ENCODE data around the gene DBP.
"Not testable (repeated sequence)": the region's sequence is repeated elsewhere in the genome, so short reads cannot be mapped to it uniquely, and the experiment has no call there.

Gene DBP

DNA sequence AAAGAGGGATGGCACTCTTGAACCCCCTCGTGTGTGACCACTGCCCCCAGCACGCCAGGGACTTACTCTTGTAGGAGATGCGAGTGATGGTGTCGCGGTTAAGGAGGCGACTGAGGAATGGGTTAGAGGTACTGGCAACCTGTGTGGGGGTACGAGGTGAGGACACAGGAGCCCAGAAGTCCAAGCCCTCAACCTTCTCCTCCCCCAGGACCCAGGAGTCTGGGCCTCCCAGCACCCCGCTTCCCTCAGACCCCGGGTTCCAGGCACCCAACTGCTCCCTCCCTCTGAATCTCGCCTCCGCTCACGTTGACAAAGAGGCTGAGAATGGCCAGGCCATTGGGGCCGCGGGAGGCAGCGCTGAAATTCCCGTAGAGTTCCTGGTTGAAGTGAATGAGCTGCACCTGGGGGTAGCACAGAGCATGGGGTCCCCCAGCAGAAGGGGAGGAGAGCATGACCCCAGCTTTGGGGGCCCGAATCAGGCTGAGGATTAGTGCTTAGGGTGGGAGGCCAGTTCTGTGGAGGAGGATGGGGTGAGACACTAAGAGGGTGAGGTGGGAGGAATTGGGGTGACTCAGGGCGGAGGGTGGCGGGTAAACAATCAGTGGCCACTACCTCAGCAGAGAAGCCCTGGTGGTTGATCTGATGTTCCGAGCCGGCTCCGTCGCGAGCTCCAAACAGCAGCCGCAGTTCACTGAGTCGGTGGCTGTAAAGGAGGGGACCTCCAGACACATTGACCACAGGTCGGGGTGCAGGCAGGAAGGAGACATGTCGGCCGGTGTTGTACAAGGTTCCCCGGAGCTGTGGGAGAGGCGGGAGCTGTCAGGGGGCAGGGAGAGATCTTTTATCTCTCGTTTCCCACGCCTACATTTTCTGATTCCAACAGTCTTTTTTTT lies 2.5 kb upstream of the DBP start:
- no peak for DNase-seq (ENCODE audit: low read depth)

GRCh38 chr19:48638831-48639381 lies 1.7 kb upstream of the DBP start:
- no peak for DNase-seq (ENCODE audit: low read depth)

- DNase-seq (ENCODE audit: low read depth) = peak; percentile 91
Measured at GRCh38 chr19:48637948-48638830, 1.0 kb upstream of the DBP start.

DNA sequence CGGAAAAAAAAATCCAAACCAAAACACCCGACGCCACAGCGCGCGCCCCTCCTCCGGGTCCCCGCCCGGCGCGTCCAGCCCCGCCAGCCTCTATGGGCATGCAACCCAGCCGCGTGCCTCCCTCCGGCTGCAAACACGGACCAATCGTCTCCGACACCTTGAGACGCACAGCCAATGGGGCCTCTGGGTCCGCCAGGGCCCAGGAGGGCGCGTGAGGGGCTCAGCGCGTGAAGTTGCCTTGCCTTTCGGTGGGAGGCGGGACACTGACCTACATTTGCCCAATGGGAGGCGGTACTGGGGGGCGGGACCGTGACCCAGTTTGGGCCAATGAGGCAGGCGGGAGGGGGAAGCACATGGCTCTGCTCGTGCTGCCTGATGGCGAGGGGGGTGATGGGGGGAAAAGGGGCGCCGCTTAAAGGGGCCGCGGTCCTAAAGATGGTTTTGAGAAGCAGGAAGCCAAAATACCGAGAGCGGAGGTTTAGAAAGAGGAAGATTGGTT lies 319 bp upstream of the DBP start:
- DNase-seq (ENCODE audit: low read depth) = peak; percentile 96

DNA sequence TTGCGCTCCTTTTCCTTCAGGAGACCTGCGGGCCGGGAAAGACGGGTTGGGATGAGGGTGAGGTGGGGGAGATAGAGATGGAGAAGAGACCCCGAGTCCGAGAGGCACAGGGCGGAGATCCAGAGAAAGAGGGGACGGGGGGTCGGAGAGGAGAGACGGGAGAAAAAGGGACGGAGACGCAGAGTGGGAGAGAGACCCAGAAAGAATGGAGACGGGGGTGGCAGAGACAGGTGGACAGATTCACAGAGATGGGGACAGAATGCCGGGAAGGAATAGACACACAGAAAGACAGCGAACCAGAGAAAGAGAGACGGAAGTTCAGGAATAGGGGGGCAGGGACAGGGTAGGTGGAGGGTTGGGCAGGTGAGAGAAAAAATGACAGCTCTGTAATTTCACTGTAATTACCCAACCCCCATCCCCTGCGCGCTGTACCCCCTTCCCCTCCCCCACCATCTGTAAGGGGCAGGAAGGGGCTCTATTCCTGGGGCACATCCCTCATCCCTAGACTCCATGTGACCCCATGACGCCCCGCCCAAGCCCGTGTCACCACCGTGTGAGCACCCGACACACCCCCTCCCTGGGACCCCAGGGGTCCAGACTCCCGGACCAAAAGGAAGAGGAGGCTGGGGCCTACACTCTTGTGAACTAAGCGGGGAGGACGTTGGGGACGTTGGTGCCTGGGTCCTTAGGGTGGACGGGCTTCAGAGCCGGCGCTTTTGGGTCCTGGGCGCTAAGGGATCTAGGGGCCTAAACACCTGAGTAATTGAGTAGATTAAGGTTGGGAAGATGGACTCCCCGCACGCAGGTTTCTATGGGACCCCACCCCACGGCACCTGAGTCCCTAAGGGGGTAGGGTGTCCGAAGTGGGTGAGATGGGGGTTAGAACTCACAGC lies 967 bp downstream of the DBP start:
- no peak for DNase-seq (ENCODE audit: low read depth)

DNA sequence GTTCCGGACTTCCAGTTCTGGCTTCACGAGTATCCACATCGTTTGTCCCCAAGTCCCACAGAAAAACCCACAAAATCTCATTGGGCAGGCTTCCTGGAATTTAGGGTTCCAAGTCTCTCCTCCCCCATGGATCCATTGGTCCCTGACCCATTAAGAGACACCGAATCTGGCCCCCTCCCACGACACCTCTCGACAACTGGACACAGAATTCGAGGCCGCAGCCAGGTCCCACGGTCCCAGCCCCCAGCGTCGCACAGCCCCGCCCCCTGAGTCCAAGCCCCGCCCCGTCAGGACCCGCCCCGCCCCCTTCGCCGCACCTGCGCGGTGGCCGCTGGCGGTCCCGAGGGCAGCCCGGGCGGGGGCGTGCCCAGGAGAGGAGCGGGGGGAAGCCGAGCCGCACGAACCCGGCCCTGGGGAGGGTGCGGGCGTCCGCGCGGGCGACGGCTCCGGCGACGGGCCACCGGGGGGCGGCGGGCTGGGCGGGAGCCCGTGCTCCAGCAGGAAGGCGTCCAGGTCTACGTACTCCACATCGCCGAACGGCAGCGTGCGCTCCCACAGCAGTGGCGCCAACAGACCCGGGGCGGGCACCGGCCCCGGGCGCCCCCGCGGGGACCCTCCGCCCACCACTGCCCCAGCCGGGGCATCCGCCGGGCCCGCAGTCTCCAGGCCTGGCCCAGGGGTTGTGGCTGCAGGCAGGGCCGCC lies 1.8 kb downstream of the DBP start:
- peak; percentile 50 for DNase-seq (ENCODE audit: low read depth)

- DNase-seq (ENCODE audit: low read depth) = peak; percentile 95
Measured at GRCh38 chr19:48634424-48635262, 2.5 kb downstream of the DBP start.

DNA sequence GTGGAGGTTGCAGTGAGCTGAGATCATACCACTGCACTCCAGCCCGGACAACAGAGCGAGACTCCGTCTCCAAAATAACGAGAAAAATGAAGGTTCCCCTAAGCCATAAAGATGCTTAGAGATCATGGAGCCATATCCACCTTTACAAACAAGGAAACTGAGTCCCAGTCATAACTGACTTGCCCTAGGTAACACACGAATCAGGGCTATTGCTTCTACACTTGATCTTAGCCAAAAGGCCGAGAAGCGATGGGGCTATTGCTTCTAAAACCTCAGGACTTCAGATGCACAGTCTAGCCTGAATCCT lies 3.2 kb downstream of the DBP start:
- DNase-seq (ENCODE audit: low read depth) = no peak

DNA sequence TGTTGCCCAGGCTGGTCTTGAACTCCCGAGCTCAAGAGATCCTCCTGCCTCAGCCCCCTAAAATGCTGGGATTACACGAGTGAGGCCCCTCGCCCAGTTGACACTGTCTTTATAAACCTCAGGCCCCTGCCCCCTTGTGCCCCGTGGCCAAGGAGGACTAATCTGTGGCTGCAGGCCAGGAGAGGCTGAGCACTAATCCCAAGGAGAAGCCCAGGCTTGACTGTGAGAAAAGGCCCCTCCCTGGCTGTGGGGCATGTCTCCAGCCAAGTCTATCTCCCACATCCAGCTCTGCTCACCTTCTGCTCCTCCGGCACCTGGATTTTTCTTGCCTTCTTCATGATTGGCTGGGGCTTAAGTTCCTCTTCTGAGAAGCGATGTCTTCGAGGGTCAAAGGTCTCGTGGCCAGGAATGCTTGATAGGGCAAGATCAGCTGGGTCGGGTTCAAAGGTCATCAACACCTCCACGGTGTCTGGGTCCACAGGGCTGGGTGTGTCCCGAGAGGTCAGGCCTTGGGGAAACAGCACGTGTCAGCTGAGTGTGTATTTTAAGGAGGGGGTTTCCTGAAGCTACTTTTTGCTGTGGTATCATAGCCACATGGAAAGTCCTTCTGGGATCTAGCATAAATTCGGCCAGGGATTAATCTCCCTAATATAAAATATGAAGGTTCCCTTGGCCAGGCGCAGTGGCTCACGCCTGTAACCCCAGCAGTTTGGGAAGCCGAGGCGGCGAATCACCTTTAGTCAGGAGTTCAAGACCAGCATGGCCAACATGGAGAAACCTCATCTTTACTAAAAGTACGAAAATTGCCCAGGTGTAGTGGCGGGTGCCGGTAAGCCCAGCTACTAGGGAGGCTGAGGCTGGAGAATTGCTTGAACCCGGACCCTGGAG lies 3.8 kb downstream of the DBP start:
- no peak for DNase-seq (ENCODE audit: low read depth)

DNA sequence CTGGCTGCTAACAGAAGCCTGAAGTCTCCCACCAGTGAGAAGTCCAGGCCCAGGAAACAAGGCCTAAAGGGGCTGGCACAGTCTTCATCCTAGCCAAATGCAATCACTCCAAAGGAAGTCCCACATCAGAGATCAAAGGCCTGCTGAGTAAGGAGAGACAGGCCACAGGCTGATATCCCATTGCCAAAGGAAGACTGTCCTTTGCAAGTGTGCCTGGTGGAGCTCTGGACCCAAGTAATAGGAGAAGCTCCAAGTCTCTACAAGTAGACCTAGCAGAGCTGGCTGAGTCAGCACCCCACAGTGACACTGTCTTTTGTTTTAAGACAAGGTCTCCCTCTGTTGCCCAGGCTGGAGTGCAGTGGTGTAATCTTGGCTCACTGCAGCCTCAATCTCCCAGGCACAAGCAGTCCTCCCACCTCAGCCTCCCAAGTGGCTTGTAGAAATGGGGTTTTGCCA lies 4.5 kb downstream of the DBP start:
- DNase-seq (ENCODE audit: low read depth) = peak; percentile 50

DNA sequence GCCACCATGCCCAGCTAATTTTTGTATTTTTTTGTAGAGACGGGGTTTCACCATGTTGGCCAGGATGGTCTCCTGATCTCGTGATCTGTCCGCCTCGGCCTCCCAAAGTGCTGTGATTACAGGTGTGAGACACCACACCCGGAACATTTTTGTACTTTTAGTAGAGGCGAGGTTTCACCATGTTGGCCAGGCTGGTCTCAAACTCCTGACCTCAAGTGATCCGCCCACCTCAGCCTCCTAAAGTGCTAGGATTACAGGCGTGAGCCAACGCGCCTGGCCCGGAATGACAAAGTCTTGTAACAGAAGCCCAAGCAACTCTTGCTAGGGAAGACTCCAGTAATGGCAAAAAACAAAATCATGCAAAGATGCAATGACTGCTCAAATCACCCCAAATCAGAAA lies 4.9 kb downstream of the DBP start:
- not testable (repeated sequence) for DNase-seq (ENCODE audit: low read depth)

- no peak for DNase-seq (ENCODE audit: low read depth)
Measured at GRCh38 chr19:48631225-48631624, 6.0 kb downstream of the DBP start.

DNA sequence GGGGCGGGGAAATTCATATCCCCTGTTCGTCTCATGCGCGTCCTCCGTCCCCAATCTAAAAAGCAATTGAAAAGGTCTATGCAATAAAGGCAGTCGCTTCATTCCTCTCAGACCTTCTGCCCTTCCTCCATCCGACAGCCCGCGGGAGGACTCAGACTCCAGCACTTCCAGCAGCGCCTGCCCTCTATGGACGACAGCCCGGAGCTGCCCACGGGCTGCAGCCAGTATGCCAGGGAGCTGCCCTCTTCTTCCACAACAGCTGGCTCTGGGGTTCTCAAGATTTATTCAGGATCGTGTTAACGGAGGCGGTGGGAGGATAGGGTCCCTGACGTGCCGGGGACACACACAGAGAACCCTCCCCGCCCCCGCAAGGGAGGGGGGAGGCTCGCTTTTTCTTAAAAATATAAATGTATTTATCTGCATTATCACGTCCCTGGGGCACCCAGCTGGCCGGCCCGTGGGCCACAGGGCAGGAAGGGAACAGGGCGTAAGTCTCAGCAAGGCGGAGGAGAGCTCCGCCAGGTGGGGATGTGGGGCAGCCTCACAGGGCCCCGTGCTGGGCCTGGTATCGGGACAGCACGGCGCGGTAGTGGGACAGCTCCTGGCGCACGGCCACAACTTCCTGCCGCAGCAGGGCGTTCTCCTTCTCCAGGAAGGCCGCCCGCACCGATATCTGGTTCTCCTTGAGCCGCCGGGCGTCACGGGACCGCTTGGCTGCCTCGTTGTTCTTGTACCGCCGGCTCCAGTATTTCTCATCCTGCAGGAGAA lies 6.7 kb downstream of the DBP start:
- no peak for DNase-seq (ENCODE audit: low read depth)

DNA sequence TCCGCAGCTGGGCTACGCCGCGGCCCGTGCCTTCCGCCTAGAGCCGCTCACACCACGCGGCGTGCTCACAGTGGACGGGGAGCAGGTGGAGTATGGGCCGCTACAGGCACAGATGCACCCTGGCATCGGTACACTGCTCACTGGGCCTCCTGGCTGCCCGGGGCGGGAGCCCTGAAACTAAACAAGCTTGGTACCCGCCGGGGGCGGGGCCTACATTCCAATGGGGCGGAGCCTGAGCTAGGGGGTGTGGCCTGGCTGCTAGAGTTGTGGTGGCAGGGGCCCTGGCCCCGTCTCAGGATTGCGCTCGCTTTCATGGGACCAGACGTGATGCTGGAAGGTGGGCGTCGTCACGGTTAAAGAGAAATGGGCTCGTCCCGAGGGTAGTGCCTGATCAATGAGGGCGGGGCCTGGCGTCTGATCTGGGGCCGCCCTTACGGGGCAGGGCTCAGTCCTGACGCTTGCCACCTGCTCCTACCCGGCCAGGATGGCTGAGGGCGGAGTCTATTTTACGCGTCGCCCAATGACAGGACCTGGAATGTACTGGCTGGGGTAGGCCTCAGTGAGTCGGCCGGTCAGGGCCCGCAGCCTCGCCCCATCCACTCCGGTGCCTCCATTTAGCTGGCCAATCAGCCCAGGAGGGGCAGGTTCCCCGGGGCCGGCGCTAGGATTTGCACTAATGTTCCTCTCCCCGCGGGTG lies 7.4 kb downstream of the DBP start:
- no peak for DNase-seq (ENCODE audit: low read depth)

DNA sequence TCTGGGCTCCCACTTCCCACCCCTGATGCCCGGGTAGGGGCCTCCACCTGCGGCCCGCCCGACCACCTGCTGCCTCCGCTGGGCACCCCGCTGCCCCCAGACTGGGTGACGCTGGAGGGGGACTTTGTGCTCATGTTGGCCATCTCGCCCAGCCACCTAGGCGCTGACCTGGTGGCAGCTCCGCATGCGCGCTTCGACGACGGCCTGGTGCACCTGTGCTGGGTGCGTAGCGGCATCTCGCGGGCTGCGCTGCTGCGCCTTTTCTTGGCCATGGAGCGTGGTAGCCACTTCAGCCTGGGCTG lies 7.9 kb downstream of the DBP start:
- DNase-seq (ENCODE audit: low read depth) = no peak

GRCh38 chr19:48628486-48629296 lies 8.5 kb downstream of the DBP start:
- no peak for DNase-seq (ENCODE audit: low read depth)

GRCh38 chr19:48627865-48628314 lies 9.3 kb downstream of the DBP start:
- no peak for DNase-seq (ENCODE audit: low read depth)

Data from ELR (cell line).